Panc1 (cell line): ENCODE measurements around the gene PSIP1.

Experiments used
- POLR2AphosphoS5 ChIP-seq: IDR thresholded peaks from 2 replicates; pipeline ENCODE4 v1.6.1; 2012; ENCODE audit warnings: mild to moderate bottlenecking, low read depth, low read length, moderate library complexity
- SIN3A ChIP-seq: IDR thresholded peaks from 2 replicates; pipeline ENCODE4 v1.6.1; 2012; ENCODE audit warnings: low read depth, mild to moderate bottlenecking, low read length, moderate library complexity, borderline replicate concordance; ENCODE audit not compliant: insufficient read depth
- TCF7L2 ChIP-seq: IDR thresholded peaks from 2 replicates; pipeline ENCODE4 v1.6.1; 2011; ENCODE audit warnings: mild to moderate bottlenecking, low read depth, low read length, inconsistent platforms
- TF ChIP-seq, protein P1 (sequence below): fragments of 450-650 bp; IDR thresholded peaks from 2 replicates; pipeline ENCODE4 v1.5.1; 2017; ENCODE audit warnings: mild to moderate bottlenecking
- TF ChIP-seq, protein P2 (sequence below), 2 experiments: IDR thresholded peaks; 2 replicates each; pipeline ENCODE4 v1.6.1; 2011 to 2012; ENCODE audit warnings: low read depth in 2 of 2, control low read depth in 1 of 2, low read length in 1 of 2, mild to moderate bottlenecking in 1 of 2, moderate library complexity in 1 of 2; ENCODE audit not compliant: insufficient read depth in 1 of 2

- TF ChIP-seq, protein P1, sequence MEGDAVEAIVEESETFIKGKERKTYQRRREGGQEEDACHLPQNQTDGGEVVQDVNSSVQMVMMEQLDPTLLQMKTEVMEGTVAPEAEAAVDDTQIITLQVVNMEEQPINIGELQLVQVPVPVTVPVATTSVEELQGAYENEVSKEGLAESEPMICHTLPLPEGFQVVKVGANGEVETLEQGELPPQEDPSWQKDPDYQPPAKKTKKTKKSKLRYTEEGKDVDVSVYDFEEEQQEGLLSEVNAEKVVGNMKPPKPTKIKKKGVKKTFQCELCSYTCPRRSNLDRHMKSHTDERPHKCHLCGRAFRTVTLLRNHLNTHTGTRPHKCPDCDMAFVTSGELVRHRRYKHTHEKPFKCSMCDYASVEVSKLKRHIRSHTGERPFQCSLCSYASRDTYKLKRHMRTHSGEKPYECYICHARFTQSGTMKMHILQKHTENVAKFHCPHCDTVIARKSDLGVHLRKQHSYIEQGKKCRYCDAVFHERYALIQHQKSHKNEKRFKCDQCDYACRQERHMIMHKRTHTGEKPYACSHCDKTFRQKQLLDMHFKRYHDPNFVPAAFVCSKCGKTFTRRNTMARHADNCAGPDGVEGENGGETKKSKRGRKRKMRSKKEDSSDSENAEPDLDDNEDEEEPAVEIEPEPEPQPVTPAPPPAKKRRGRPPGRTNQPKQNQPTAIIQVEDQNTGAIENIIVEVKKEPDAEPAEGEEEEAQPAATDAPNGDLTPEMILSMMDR, result no peak
- TF ChIP-seq TCF7L2 (no peak), POLR2AphosphoS5 (no peak), SIN3A (no peak)
- TF ChIP-seq, protein P2, sequence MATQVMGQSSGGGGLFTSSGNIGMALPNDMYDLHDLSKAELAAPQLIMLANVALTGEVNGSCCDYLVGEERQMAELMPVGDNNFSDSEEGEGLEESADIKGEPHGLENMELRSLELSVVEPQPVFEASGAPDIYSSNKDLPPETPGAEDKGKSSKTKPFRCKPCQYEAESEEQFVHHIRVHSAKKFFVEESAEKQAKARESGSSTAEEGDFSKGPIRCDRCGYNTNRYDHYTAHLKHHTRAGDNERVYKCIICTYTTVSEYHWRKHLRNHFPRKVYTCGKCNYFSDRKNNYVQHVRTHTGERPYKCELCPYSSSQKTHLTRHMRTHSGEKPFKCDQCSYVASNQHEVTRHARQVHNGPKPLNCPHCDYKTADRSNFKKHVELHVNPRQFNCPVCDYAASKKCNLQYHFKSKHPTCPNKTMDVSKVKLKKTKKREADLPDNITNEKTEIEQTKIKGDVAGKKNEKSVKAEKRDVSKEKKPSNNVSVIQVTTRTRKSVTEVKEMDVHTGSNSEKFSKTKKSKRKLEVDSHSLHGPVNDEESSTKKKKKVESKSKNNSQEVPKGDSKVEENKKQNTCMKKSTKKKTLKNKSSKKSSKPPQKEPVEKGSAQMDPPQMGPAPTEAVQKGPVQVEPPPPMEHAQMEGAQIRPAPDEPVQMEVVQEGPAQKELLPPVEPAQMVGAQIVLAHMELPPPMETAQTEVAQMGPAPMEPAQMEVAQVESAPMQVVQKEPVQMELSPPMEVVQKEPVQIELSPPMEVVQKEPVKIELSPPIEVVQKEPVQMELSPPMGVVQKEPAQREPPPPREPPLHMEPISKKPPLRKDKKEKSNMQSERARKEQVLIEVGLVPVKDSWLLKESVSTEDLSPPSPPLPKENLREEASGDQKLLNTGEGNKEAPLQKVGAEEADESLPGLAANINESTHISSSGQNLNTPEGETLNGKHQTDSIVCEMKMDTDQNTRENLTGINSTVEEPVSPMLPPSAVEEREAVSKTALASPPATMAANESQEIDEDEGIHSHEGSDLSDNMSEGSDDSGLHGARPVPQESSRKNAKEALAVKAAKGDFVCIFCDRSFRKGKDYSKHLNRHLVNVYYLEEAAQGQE (IDR thresholded peaks at IDR 0.05; ENCODE audit: insufficient read depth in 1 of 2, low read depth in 2 of 2, low read length in 1 of 2), result no peak
These were observed 56.8 kb downstream of the PSIP1 start for GRCh38 chr9:15453956-15454355.
